ENCODE data around the gene SETD6.

DNA sequence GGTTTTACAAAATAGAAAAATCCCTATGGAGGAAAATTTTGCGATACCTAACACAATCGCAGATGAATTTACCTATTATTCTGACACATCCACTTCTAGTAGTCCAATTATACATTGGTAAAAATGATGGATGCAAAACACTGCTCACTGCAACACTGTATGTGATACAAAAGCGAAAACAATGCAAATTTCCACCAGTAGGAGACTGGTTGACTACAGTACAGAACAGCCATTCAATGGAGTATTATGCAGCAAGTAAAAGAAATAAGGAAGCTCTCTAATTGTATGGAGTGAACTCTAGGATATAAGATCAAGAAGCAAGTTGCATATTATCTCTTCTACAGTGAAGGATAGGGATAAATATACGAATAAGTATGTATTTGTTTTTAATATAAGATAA, 48.5 kb downstream of the SETD6 start:
- TF ChIP-seq POLR2A (IDR thresholded peaks at IDR 0.05) (no peak), CTCF (IDR thresholded peaks at IDR 0.05) (no peak)
